ENCODE results near the gene RHOBTB1.
"Not testable (repeated sequence)": the region's sequence is repeated elsewhere in the genome, so short reads cannot be mapped to it uniquely, and the experiment has no call there.

The RHOBTB1 gene

GRCh38 chr10:60944058-60944909 lies at the start of gene RHOBTB1:
TSS of gene RHOBTB1 (minus strand) at chr10:60944185. CDS start at chr10:60911542, 32,643 bp downstream.
- no peak for DNase-seq (ENCODE audit: low read depth, low spot score)

GRCh38 chr10:60992636-60993035 lies 48.7 kb upstream of the RHOBTB1 start:
- no peak for DNase-seq (ENCODE audit: low read depth, low spot score)

GRCh38 chr10:60990663-60991062 lies 46.7 kb upstream of the RHOBTB1 start:
- DNase-seq (ENCODE audit: low read depth, low spot score) = no peak

- no peak for DNase-seq (ENCODE audit: low read depth, low spot score)
These were observed 45.5 kb upstream of the RHOBTB1 start for GRCh38 chr10:60989400-60989876.

GRCh38 chr10:60986791-60987190 lies 42.8 kb upstream of the RHOBTB1 start:
- no peak for DNase-seq (ENCODE audit: low read depth, low spot score)

GRCh38 chr10:60985951-60986350 lies 42.0 kb upstream of the RHOBTB1 start:
- no peak for DNase-seq (ENCODE audit: low read depth, low spot score)

- no peak for DNase-seq (ENCODE audit: low read depth, low spot score)
These were observed 37.0 kb upstream of the RHOBTB1 start for GRCh38 chr10:60980997-60981396.

GRCh38 chr10:60979667-60980104 lies 35.7 kb upstream of the RHOBTB1 start:
- DNase-seq (ENCODE audit: low read depth, low spot score) = no peak

- DNase-seq (ENCODE audit: low read depth, low spot score) = no peak
These were observed 34.5 kb upstream of the RHOBTB1 start for GRCh38 chr10:60978287-60979115.

GRCh38 chr10:60977161-60978122 lies 33.5 kb upstream of the RHOBTB1 start:
- DNase-seq (ENCODE audit: low read depth, low spot score) = no peak

- no peak for DNase-seq (ENCODE audit: low read depth, low spot score)
These were observed 32.7 kb upstream of the RHOBTB1 start for GRCh38 chr10:60976687-60977086.

GRCh38 chr10:60975716-60976115 lies 31.7 kb upstream of the RHOBTB1 start:
- no peak for DNase-seq (ENCODE audit: low read depth, low spot score)

- DNase-seq (ENCODE audit: low read depth, low spot score) = no peak
These were observed 30.6 kb upstream of the RHOBTB1 start for GRCh38 chr10:60974463-60975149.

GRCh38 chr10:60973086-60973485 lies 29.1 kb upstream of the RHOBTB1 start:
- no peak for DNase-seq (ENCODE audit: low read depth, low spot score)

GRCh38 chr10:60972181-60972580 lies 28.2 kb upstream of the RHOBTB1 start:
- not testable (repeated sequence) for DNase-seq (ENCODE audit: low read depth, low spot score)

- no peak for DNase-seq (ENCODE audit: low read depth, low spot score)
These were observed 26.5 kb upstream of the RHOBTB1 start for GRCh38 chr10:60970526-60970925.

- no peak for DNase-seq (ENCODE audit: low read depth, low spot score)
These were observed 24.5 kb upstream of the RHOBTB1 start for GRCh38 chr10:60968504-60968903.

GRCh38 chr10:60967854-60968484 lies 24.0 kb upstream of the RHOBTB1 start:
- DNase-seq (ENCODE audit: low read depth, low spot score) = no peak

GRCh38 chr10:60967260-60967659 lies 23.3 kb upstream of the RHOBTB1 start:
- no peak for DNase-seq (ENCODE audit: low read depth, low spot score)

GRCh38 chr10:60965696-60966095 lies 21.7 kb upstream of the RHOBTB1 start:
- no peak for DNase-seq (ENCODE audit: low read depth, low spot score)
